PC-3 (cell line): ENCODE data around the gene PAIP1. TPM values are rescaled to one million over a fixed set of nuclear protein-coding genes. Genes with fewer than 3 reads are reported as not detected.

ENCODE experiments used
- ATAC-seq: fragments of 200-7000 bp; cut with Tn5 transposase; 2 replicates; pipeline ENCODE4 v1.9.1; 2020; ENCODE audit warnings: mild to moderate bottlenecking, moderate library complexity
- BruUV-seq: library from RNA; stranded (reverse); fragments of 400-500 nt; replicated peaks from 2 replicates; lab custom pipeline; 2021; lab: Mats Ljungman, UMichigan
- CTCF ChIA-PET: fragments of 300-600 bp; sonication (Branson Sonifier 250); formaldehyde crosslinking; loops from one replicate; lab custom pipeline; 2022; ENCODE audit warnings: antibody characterized with exemption; lab: Charles Lee
- POLR2A ChIA-PET: fragments of 300-600 bp; sonication (Branson Sonifier 250); formaldehyde crosslinking; loops from one replicate; lab custom pipeline; 2022; ENCODE audit warnings: antibody characterized with exemption; ENCODE audit not compliant: unreplicated experiment; lab: Charles Lee
- DNase-seq: peaks from one replicate; pipeline ENCODE4 v3.0.0-alpha.2; 2015
- H2AFZ ChIP-seq: fragments of 300-600 bp; sonication (generic); 2 replicates; pipeline ENCODE4 v1.6.0; 2016; ENCODE audit warnings: antibody characterized with exemption, low read length
- H3F3A ChIP-seq: fragments of 300-600 bp; sonication (generic); one replicate; pipeline ENCODE4 v1.6.0; 2017; ENCODE audit warnings: antibody characterized with exemption, low read length, control low read depth, mild to moderate bottlenecking; ENCODE audit not compliant: unreplicated experiment
- H3K27ac ChIP-seq: fragments of 300-600 bp; sonication (generic); 2 replicates; pipeline ENCODE4 v1.5.1; 2016; ENCODE audit warnings: mild to moderate bottlenecking, low read length
- H3K27me3 ChIP-seq: fragments of 300-600 bp; sonication (generic); 2 replicates; pipeline ENCODE4 v1.6.1; 2016; ENCODE audit warnings: low read length, mixed read lengths
- H3K36me3 ChIP-seq: fragments of 300-600 bp; sonication (generic); 2 replicates; pipeline ENCODE4 v1.6.1; 2016; ENCODE audit warnings: low read depth, mixed run types, low read length, mixed read lengths
- H3K4me1 ChIP-seq: fragments of 300-600 bp; sonication (generic); 2 replicates; pipeline ENCODE4 v1.5.1; 2016; ENCODE audit warnings: low read length; ENCODE audit not compliant: insufficient read depth
- H3K4me2 ChIP-seq: fragments of 300-600 bp; sonication (generic); 2 replicates; pipeline ENCODE4 v1.6.0; 2016; ENCODE audit warnings: low read length
- H3K4me3 ChIP-seq: fragments of 300-600 bp; sonication (generic); 2 replicates; pipeline ENCODE4 v1.5.1; 2016; ENCODE audit warnings: mild to moderate bottlenecking, low read length, mixed read lengths
- H3K79me2 ChIP-seq: fragments of 300-600 bp; sonication (generic); 2 replicates; pipeline ENCODE4 v1.6.1; 2017; ENCODE audit warnings: low read length, mixed read lengths
- H3K9ac ChIP-seq: fragments of 300-600 bp; sonication (generic); 2 replicates; pipeline ENCODE4 v1.6.0; 2016; ENCODE audit warnings: mild to moderate bottlenecking, low read length
- H3K9me2 ChIP-seq: fragments of 300-600 bp; sonication (generic); replicated peaks from 2 replicates; pipeline ENCODE4 v1.6.1; 2016; ENCODE audit warnings: mixed run types, low read length, mixed read lengths
- H3K9me3 ChIP-seq: fragments of 300-600 bp; sonication (generic); 2 replicates; pipeline ENCODE4 v1.6.1; 2016; ENCODE audit warnings: low read length, mixed read lengths
- H4K20me1 ChIP-seq: fragments of 300-600 bp; sonication (generic); 2 replicates; pipeline ENCODE4 v1.6.1; 2016; ENCODE audit warnings: low read length, mixed read lengths
- CTCF ChIP-seq: fragments of 300-600 bp; sonication (generic); conservative IDR thresholded peaks from 2 replicates; pipeline ENCODE4 v1.5.1; 2017; ENCODE audit warnings: antibody characterized with exemption, low read depth, mild to moderate bottlenecking, low read length
- EZH2 ChIP-seq: fragments of 300-600 bp; sonication (generic); IDR thresholded peaks from one replicate; pipeline ENCODE4 v1.6.1; 2017; ENCODE audit warnings: antibody characterized with exemption, mild to moderate bottlenecking, low read length; ENCODE audit not compliant: unreplicated experiment
- EZH2phosphoT487 ChIP-seq: fragments of 300-600 bp; sonication (generic); IDR thresholded peaks from 2 replicates; pipeline ENCODE4 v1.6.1; 2018; ENCODE audit warnings: mild to moderate bottlenecking, antibody characterized with exemption, low read length, borderline replicate concordance
- intact Hi-C: fragments of 100-400 bp; cut with micrococcal nuclease; formaldehyde crosslinking; loops from 2 replicates; pipeline ENCODE4 v1.9.0; 2023
- total RNA-seq: library from RNA; depleted of rRNA; stranded (reverse); fragments of >200 nt; gene quantifications from 2 replicates; pipeline ENCODE4 v1.2.3, GENCODE V29; 2014

Gene PAIP1
- total RNA-seq, 1 experiment from 2014 or later: 142 TPM

GRCh38 chr5:43536972-43537371 lies 19.9 kb downstream of the PAIP1 start:
- POLR2A ChIA-PET: no interaction called here
- H3K4me1 ChIP-seq: no peaks in the 10 kb centered on the region
- H2AFZ ChIP-seq: no peak overlapping the region
- intact Hi-C loops: no loop called here
- H3K4me3 ChIP-seq: no peak overlapping the region
- no peaks in the 10 kb centered on the region for H3K79me2 ChIP-seq
- H3K4me2 ChIP-seq: no peak overlapping the region
- H3K9me2 ChIP-seq: no peaks in the 10 kb centered on the region
- peaks cover 80% of the 10 kb centered on the region for H3K36me3 ChIP-seq
- no peak overlapping the region for H3K9ac ChIP-seq
- peaks cover 4% of the 10 kb centered on the region; the same call in 1 of the 2 replicates for H4K20me1 ChIP-seq
- peaks cover 3% of the 10 kb centered on the region for H3F3A ChIP-seq
- TF ChIP-seq CTCF (no peak), EZH2phosphoT487 (no peak), EZH2 (no peak)
- DNase-seq (no peak), ATAC-seq (no peak)
- H3K9me3 ChIP-seq: no peaks in the 10 kb centered on the region
- no peaks in the 10 kb centered on the region for H3K27me3 ChIP-seq
- CTCF ChIA-PET: no interaction called here
- no peak overlapping the region for H3K27ac ChIP-seq
- no TSS peak for BruUV-seq

GRCh38 chr5:43533646-43534045 lies 23.2 kb downstream of the PAIP1 start:
- Histone ChIP-seq H3F3A (no peaks in the 10 kb centered on the region), H4K20me1 (no peaks in the 10 kb centered on the region), H3K9me2 (no peaks in the 10 kb centered on the region), H3K9me3 (no peaks in the 10 kb centered on the region), H3K36me3 (peaks cover 86% of the 10 kb centered on the region), H3K79me2 (no peaks in the 10 kb centered on the region), H3K27me3 (no peaks in the 10 kb centered on the region), H3K9ac (no peak overlapping the region), H3K4me2 (no peak overlapping the region), H3K27ac (no peak overlapping the region), H2AFZ (no peak overlapping the region), H3K4me1 (no peaks in the 10 kb centered on the region), H3K4me3 (no peak overlapping the region)
- TF ChIP-seq EZH2: no peak
- TF ChIP-seq CTCF: no peak
- no peak for TF ChIP-seq EZH2phosphoT487
- DNase-seq (no peak), ATAC-seq (no peak)
- ChIA-PET CTCF (no interaction called here), POLR2A (no interaction called here)
- BruUV-seq: no TSS peak
- intact Hi-C loops: no loop called here

- H3K4me3 ChIP-seq: no peak overlapping the region
- no peaks in the 10 kb centered on the region for H3F3A ChIP-seq
- no peaks in the 10 kb centered on the region for H3K9me2 ChIP-seq
- H3K4me2 ChIP-seq: no peak overlapping the region
- no peaks in the 10 kb centered on the region for H3K27me3 ChIP-seq
- ATAC-seq: no peak
- no peak for DNase-seq
- H3K4me1 ChIP-seq: no peaks in the 10 kb centered on the region
- H4K20me1 ChIP-seq: no peaks in the 10 kb centered on the region
- CTCF ChIA-PET: no interaction called here
- H3K79me2 ChIP-seq: no peaks in the 10 kb centered on the region
- TF ChIP-seq CTCF: no peak
- TF ChIP-seq EZH2: no peak
- TF ChIP-seq EZH2phosphoT487: no peak
- H3K27ac ChIP-seq: no peak overlapping the region
- intact Hi-C loops: no loop called here
- peaks cover 80% of the 10 kb centered on the region for H3K36me3 ChIP-seq
- H3K9me3 ChIP-seq: no peaks in the 10 kb centered on the region
- H3K9ac ChIP-seq: no peak overlapping the region
- no peak overlapping the region for H2AFZ ChIP-seq
- POLR2A ChIA-PET: no interaction called here
- BruUV-seq: no TSS peak
These were observed 26.2 kb downstream of the PAIP1 start for GRCh38 chr5:43530648-43531047.
